ENCODE data around the gene MCTP1. TPM values are rescaled to one million over a fixed set of nuclear protein-coding genes. Genes with fewer than 3 reads are reported as not detected.
"Not testable (repeated sequence)": the region's sequence is repeated elsewhere in the genome, so short reads cannot be mapped to it uniquely, and the experiment has no call there.

MCTP1 gene
- total RNA-seq, 1 donor from 2014 or later, result 1.3 TPM

DNA sequence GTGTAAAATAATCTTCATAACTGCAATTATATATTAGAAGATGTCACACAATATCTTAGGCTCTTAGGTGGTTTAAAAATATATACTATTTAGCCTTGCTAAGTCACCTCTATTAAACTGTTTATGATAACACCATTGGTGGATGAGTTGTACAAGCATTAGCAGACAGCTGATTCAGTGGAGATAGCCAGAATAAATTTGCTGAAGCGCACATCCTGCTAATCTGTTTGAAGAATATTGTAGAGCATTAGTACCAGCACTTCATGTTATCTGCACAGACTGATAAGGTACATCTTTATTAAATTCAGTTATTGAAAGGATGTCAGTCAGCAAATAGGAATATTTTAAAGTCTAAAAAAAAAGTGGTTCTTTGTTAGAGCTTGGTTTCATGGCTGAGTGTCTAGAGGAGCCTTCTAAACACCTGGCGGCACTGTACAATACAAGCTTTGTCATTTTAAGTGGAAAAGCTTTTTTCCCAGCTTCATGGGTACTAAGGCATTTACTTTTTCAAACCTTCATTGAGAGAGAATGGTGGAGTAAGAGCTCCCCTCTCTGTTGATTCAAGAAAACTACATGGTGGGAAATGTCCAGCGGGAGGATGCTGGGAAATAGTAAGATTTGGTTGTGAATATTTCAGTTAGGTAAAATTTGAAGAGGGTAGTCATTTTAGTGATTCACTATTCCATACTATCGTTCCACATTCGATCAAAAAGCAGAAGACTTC, 391.3 kb downstream of the MCTP1 start:
- ATAC-seq (no peak), DNase-seq (ENCODE audit: low spot score) (no peak)

DNA sequence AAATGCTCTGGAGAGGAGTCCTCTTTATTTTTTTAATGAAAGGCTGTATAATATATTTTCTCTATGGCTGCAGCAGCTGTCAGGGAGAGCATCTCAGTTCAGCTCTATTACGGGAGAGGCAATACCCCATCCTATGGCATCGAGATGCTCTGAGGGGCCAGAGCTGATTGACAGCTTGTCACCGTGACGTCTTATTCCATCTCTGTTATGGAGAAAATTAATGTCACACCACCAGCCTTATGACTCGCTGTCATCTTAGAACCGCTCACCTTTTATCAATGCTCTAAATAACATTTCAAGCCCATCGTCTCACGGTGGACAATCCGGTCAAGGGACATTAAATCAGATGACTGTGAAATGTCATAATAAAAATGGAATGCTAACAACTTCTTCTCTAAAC, 392.9 kb downstream of the MCTP1 start:
- DNase-seq (ENCODE audit: low spot score) (no peak), ATAC-seq (no peak)

DNA sequence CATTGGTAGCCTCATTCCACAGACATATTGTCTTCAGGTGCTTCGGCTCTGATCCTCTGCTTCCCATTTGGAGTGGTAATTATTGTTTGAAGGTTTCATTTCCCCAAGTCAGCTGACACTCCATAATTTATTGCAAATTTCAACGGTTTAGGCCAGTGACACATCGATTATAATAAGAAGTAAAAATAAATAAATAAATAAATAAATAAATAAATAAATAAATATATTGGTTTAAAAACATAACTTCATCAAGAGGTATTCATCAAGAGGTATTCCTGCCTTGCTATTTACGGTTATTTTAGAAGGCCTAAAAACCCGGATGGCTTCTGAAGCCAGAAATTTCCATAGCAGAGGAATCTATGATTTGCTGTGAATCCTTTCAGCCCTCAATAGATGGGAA, 393.3 kb downstream of the MCTP1 start:
- DNase-seq (ENCODE audit: low spot score), result no peak
- ATAC-seq, result no peak

DNA sequence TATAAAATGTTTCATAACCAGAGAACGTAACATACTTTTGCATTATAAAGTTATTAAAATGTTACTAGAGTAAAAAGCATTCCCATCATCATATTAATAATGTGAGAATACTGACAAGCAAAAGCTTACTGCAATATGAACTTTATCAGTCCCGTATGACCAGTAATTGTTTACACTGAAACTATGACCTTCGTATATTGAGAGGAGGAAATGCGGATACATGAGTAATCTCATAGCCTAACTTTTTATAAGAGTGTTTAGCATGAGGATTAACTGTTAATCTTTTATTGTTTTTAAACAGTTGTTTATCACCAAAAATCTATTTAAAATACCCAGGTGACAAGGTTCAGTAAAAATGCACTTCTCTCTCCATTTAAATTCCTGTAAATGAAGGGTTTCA, 394.0 kb downstream of the MCTP1 start:
- ATAC-seq (no peak), DNase-seq (ENCODE audit: low spot score) (no peak)

DNA sequence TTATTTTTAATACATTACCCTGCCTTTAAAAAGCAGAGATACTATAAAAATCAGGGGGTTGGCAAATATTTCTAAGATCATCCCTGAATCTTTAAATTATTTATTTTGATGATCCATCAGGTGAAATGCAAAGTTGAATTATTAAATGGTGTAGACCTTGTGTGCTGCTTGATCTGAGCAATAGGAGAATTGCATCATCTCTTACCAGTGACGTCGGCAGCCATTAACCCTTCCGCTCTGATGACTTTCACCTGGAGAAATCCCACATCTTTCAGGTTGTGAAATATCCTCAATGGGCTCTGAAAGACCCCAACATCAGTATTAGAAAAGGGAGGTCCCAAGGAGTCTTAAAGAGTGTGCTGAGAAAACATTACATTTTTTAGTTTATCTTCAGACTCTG, 396.2 kb downstream of the MCTP1 start:
- ATAC-seq (no peak), DNase-seq (ENCODE audit: low spot score) (no peak)

DNA sequence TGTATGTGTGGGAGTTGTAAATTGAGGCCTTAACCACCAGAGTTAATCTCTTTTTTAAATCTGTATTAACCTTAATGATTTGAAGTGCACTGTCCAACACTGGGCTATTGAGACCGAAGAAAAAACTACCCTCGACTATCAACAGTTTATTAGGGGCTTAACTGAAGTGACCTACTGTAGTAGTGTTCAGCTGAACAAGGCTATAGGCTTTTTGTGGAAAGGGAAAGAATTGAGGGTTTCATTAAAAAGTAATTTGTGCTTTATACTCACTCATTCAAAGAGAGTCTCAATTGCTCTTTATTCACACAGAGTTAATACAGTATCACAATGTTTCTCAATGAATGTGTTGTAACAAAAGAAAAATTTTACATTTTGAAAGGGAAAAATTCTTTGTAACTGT, 399.0 kb downstream of the MCTP1 start:
- DNase-seq (ENCODE audit: low spot score), result no peak
- ATAC-seq, result no peak

DNA sequence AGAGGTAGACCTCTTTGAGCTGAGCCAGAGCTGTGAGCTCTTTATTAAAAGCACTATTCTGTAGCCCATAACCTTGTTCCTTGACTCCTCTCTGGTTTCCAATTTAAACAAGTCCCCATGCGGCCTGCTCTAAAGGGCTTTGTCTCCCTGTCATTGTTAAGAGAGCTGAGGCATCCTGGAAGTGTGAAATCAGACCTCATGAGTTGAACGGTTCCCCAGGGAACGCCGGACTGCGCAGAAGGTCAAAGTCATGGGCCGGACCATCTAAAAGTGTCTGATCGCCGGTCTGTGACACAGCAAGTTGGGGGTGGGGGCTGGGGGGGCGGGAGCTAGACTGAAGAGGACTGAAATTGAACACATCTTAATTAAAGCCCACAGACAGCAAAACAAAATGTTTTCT, 400.6 kb downstream of the MCTP1 start:
- DNase-seq (ENCODE audit: low spot score) (no peak), ATAC-seq (no peak)

DNA sequence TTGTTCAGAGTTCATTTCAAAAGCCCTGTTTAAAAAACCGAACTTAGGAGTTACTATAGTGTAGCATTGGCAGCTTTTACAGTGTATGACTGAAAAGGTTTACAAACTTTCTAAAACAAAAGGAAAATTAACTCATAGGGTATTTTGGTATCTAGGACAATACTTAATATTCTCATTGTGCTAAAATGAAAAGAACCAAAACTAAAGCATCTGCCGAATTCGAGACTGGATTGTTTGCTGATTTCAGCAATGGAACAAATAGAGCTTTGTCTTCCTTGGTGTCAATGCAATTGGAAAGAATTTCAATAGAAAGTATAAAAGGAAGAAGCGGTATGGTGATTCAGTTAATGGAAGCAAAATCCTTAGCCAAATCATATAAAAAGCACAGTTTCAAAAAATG, 412.4 kb downstream of the MCTP1 start:
- DNase-seq (ENCODE audit: low spot score) (no peak), ATAC-seq (no peak)

DNA sequence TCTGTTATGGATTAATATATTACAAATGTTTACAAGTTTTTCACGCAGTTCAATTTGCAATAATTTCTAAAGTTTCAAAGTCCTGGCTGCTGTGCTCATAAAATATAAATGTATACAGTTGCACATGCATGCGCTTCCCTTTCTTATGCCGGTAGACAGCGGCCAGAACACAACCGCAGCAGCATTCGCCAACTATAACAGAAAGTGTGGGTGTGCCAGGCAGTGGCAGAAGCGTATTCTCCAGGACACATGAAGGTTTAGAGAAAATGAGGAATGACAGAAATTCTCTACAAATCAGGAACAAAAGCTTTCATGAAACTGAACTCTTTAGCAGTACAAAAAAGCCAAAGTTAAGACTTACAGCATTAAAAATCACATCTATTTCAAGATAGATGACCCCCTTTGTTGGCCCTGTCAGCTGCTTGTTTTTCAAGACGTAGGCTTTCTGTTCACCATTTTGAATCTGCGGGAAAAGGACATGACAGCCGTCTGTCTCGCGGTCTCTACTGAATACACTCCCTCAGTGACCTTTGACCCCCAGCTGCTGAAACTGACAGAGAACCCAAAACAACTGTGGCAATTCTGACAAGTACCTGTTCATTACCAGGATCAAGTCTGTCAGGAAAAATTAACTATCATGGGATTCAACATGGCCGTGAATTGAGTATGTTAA, 414.2 kb downstream of the MCTP1 start:
- no peak for ATAC-seq
- DNase-seq (ENCODE audit: low spot score), result no peak

DNA sequence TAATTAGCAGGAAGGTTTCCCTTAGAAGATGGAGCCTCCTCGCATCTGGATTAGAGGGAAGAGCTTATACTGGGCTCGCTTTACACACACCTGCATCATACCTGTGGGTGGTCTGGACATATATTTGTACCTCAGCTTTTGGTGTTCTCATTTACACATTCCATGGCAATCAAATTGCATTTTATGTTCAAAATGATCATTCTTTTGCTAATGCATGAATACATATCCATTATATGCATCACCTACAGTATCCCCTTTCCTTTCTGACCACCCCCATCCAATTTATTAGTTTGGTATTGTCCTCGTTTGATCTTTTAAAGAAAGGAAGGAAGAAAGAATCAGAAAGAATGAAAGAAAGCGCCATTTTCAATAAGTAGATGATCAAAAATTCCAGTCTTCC, 415.0 kb downstream of the MCTP1 start:
- DNase-seq (ENCODE audit: low spot score), result no peak
- ATAC-seq, result no peak

DNA sequence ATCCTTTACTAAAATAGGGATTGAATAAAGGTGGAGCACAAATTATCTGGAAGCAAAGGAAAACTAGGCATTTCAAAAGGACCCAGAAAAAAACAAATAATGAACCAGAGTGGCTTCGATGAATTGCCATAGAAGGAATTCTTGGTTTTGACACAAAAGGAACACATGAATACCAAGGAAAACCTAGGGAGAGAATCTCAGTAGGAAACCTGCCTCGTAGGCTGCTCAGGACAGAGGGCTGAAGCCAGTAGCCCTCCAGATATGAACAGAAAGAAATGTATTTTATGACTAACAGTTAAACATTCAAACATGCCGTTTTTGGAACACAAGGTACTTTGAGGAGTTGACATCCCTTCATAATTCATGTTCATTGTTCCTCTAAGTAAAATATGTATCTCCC, 420.9 kb downstream of the MCTP1 start:
- DNase-seq (ENCODE audit: low spot score), result no peak
- no peak for ATAC-seq

DNA sequence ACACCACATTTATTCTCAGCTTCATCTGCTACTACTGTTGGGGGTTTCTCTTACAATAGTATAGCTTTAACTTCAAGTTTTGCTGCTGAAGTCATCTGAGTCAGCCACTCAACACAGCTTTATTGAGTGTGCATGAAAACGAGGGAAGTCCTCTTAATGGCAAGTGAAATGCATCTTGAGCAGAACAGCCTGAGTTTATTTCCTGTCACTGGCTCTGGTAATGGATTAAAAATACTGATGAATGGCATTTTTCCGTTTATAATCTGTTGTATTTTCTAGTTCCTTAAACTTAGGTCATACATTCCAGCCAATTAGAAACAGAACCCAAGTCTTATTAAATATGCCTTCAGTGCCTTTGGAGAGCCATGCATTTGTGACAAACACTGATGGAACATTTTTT, 427.8 kb downstream of the MCTP1 start:
- ATAC-seq (no peak), DNase-seq (ENCODE audit: low spot score) (no peak)

DNA sequence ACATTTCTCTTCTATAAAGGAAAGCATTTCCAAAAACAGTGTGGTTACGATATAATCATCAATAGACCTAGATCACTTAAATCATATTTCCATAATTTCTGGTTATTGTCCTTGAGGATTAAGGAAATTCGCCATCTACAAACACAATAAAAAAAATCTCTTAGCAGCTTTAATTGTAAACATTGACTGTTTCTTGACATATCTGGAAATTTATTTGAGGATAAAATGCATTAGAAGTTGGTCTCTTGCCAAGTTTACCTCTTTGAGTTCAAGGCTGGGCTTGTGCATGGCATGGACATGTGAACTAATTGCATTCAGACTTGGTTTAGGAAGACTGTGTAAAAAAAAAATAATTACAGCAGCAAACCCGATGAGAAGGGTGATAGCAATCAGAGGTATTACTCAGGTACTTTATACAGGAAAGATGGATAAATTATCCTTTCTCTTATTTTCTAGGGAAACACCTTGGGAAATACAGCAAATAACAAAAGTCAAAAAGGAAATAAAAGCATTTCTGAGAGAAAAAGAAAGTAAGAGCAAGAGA, 428.6 kb downstream of the MCTP1 start:
- no peak for DNase-seq (ENCODE audit: low spot score)
- ATAC-seq, result no peak

DNA sequence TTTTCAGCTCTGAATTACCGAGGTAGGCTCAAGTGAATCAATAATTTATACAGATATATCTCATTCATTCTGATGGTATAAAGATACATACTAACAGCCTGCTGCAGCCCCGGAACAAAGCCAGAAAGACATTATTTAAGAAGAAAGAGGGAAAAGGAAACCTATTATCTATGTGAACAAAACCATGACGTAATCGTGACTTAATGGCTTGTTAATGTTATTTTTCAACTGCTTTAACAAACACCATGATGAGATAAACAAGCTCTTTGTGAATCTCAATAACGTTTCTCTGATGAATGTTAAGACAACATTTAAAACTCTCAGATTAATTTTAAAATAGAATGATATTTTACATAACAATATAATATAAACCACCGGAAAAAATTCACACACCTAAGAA, 429.4 kb downstream of the MCTP1 start:
- ATAC-seq, result no peak
- DNase-seq (ENCODE audit: low spot score), result no peak

DNA sequence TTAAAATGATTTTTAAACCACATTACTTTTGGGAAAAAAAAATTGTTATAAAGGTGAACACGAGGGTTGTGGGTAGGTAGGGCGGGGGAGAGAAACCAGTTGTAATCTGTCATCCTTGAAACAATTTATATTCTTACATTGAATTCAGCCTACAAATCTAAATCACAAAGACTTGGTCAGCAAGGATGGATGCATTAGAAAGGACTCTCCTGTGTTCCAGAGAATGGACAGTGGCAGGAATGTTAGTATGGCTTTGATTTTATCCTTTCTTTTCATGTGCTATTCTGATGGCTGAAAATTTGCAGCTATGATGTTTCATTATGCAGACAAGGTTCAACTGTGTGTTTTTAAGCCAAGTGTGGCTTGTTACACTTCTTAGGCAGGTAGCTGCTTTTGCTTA, 431.8 kb downstream of the MCTP1 start:
- DNase-seq (ENCODE audit: low spot score) (no peak), ATAC-seq (no peak)

DNA sequence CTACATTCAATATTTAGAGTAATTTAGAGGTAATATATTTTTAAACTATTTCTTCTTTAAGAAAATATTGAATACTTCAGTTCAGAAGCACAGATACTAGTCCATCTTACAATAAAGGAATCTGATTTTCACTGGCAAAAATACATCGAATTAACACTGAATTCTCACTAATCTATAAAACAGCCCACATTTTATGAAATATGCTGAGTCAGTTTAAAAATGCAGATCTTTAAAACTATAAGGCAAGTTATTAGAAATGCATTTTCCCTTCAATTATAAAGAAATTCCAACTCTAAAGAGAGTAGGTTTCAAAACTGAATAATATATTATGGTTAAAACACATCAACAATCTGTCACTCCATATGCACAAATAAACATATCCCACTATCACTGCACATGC, 433.9 kb downstream of the MCTP1 start:
- DNase-seq (ENCODE audit: low spot score) (no peak), ATAC-seq (no peak)

DNA sequence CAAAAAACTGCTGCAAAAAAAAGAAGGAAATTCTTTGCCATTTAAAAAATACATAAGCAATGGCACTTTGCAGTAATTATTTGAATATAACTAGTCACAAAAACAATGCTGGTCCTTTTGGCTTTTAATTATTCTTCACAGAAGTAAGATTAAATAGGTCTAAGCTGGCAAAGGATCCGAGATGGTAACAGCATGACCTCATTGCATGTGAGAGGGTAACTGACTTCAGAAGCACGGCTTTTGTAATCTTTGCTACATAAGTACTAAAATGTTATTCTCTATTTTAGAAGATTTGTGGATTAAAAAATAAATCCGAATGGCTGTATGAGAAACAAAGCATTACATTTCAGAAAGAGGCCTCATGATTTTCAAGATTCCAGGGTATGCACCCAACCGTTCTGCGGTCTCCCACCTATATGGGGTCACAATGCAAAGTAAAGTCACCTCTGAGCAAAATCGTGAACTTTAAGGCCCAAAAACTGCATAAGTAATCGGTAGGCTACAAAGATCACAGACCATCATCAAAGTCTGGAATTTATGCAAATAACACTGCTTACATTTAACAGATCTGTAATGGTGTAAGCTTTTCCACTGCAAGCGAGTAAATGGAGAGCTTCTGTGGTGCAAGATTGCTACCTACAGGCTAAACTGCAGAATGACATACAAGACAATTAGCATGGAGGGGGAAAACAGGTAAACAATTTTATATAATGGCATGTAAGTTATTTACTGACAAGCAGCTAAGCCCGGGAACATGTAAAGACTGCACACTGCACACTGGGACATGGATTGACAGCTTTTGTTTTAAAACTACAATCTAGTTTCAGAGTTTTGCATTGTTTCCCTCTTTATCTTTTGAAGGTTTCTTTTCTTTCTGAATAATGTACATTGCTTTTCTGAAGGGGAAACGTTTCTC, 434.8 kb downstream of the MCTP1 start:
- peak; percentile 86 for ATAC-seq

DNA sequence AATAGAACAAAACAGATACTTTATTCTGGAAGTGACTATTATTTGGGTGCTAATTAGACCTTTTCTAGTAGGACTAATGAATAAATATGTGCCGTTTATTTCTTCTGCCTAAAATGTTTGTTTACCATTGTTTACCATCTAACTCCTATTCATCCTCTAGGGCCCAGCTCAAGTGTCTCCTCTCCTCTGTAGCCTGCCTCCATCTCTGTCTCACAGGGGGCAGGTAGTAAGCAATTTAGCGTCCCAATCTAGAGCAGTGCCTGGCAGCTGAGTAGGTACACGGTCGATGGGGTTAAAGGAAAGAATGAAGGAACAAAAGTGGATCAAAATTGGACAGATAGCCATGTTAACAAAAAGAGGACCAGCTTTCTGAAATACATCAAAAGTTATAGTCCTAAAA, 435.6 kb downstream of the MCTP1 start:
- DNase-seq (ENCODE audit: low spot score), result no peak
- no peak for ATAC-seq

More for the DNA sequence above, 434.8 kb downstream of the MCTP1 start:
- DNase-seq (ENCODE audit: low spot score), result no peak

DNA sequence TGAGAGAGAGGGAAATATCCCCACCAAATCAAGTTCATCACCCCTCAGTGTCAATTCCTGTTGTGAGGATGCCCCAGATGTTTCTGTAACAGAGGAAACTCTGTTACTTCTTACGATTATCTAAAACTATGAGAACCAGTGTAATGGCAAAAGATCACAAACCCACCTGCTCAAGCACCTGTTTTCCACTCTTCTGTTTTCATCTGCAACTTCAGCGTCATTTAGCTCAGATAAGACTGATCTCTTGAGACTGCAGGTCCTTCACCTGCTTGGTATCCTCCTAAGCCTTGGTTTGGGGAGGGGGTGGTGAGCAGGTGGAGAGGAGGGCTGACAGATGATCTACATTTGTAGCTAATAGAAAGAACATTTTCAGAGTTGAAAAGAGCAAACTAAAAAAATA, 437.2 kb downstream of the MCTP1 start:
- ATAC-seq (no peak), DNase-seq (ENCODE audit: low spot score) (no peak)

DNA sequence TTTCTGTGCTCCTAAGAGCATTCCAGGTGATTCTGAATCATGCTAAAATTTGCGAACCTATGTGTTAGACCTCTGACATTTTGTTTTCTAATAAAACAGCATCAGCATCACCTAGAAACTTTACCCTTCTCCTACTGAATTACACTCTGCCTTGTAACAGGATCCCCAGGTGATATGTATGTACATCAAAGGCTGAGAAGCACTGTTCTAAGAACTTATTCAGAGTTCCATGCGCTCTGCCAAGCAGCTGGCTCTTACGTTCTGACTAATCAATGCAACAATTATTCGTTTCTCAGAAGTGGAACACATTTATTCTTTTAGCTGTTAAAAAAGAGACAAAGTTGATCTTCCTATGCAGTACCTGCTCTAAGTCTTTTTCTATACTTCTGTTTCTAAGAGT, 437.9 kb downstream of the MCTP1 start:
- DNase-seq (ENCODE audit: low spot score) (no peak), ATAC-seq (no peak)

DNA sequence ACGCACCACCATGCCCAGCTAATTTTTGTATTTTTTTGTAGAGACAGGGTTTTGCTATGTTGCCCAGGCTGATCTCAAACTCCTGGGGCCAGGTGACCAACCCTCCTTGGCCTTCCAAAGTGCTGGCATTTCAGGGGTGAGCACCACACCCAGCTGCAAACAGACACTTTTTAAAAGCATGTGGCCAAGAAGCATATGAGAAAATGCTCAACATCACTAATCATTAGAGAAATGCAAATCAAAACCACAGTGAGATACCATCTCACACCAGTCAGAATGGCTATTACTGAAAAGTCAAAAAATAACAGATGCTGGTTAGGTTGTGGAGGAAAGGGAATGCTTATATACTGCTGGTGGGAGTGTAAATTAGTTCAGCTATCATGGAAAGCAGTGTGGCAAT, 439.2 kb downstream of the MCTP1 start:
- not testable (repeated sequence) for ATAC-seq; DNase-seq (ENCODE audit: low spot score)
